ENCODE results near the gene CAPZB. TPM values are rescaled to one million over a fixed set of nuclear protein-coding genes. Genes with fewer than 3 reads are reported as not detected.

CAPZB gene
- total RNA-seq, 4 donors from 2014 or later, result 84.2 to 119 (median 102) TPM

- TF ChIP-seq CTCF (IDR thresholded peaks at IDR 0.05; ENCODE audit: low read depth), result no peak
Measured at GRCh38 chr1:19390901-19391595, 94.3 kb downstream of the CAPZB start.

- no peak for TF ChIP-seq CTCF (IDR thresholded peaks at IDR 0.05; ENCODE audit: low read depth)
Measured at GRCh38 chr1:19390166-19390850, 95.0 kb downstream of the CAPZB start.

GRCh38 chr1:19388980-19389379, 96.4 kb downstream of the CAPZB start:
- no peak for TF ChIP-seq CTCF (IDR thresholded peaks at IDR 0.05; ENCODE audit: low read depth)

- TF ChIP-seq CTCF (IDR thresholded peaks at IDR 0.05; ENCODE audit: low read depth), result no peak
Measured at GRCh38 chr1:19387045-19387467, 98.3 kb downstream of the CAPZB start.

- TF ChIP-seq CTCF (IDR thresholded peaks at IDR 0.05; ENCODE audit: low read depth), result no peak
Measured at GRCh38 chr1:19385869-19386591, 99.3 kb downstream of the CAPZB start.

GRCh38 chr1:19385221-19385620, 100.1 kb downstream of the CAPZB start:
- TF ChIP-seq CTCF (IDR thresholded peaks at IDR 0.05; ENCODE audit: low read depth), result no peak

- TF ChIP-seq CTCF (IDR thresholded peaks at IDR 0.05; ENCODE audit: low read depth), result no peak
Measured at GRCh38 chr1:19384772-19385187, 100.6 kb downstream of the CAPZB start.

All from subcutaneous adipose tissue (tissue), 4 donors.